C4-2B (cell line): ENCODE results near the gene CLPTM1.

Experiments
- H3K27ac ChIP-seq: fragments of 450-650 bp; 2 replicates; pipeline ENCODE4 v1.5.1; 2017
- ZFX ChIP-seq: fragments of 450-650 bp; IDR thresholded peaks from 2 replicates; pipeline ENCODE4 v1.6.1; 2017
- TF ChIP-seq, protein P1 (sequence below): fragments of 450-650 bp; conservative IDR thresholded peaks from 2 replicates; pipeline ENCODE4 v1.5.1; 2017; ENCODE audit warnings: mild to moderate bottlenecking

The CLPTM1 gene

DNA sequence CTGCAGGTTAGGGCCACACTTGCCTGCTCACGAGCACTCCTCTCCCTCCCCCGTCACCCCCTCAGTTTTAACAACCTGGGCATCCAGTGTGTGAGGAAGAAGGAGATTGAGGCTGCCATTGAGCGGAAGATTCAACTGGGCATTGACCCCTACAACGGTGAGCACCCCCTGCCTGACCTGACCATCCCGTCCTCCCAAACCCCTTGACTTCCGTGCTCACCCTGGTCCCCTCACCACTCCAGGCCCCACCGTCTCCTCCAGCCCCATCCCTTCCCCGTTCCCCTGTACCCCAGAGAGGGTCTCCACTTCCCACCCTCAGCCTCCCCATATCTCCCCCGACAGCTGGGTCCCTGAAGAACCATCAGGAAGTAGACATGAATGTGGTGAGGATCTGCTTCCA lies 70.1 kb downstream of the CLPTM1 start:
- TF ChIP-seq ZFX = no peak
- TF ChIP-seq, protein P1, sequence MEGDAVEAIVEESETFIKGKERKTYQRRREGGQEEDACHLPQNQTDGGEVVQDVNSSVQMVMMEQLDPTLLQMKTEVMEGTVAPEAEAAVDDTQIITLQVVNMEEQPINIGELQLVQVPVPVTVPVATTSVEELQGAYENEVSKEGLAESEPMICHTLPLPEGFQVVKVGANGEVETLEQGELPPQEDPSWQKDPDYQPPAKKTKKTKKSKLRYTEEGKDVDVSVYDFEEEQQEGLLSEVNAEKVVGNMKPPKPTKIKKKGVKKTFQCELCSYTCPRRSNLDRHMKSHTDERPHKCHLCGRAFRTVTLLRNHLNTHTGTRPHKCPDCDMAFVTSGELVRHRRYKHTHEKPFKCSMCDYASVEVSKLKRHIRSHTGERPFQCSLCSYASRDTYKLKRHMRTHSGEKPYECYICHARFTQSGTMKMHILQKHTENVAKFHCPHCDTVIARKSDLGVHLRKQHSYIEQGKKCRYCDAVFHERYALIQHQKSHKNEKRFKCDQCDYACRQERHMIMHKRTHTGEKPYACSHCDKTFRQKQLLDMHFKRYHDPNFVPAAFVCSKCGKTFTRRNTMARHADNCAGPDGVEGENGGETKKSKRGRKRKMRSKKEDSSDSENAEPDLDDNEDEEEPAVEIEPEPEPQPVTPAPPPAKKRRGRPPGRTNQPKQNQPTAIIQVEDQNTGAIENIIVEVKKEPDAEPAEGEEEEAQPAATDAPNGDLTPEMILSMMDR = no peak
- no peak overlapping the region for H3K27ac ChIP-seq

DNA sequence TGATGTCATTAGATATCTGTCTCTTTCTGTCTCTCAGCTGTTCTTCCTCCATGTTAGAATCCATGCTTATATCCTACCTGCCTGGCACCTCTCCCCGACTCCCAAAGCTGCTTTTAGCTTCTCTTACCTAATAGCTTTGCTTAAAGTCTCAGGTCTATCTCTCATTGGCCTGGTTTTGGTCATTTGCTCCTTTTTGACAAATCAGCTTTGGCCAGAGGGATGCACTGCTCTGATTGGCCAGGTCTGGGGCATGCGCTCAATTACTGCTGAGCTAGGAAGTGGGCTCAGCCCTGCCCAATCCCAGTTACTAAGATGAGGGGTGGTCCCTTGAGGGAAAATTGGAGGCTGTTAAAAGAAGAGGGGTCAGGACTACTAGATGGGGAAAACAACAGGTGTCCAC lies 72.2 kb downstream of the CLPTM1 start:
- TF ChIP-seq, protein P1 = no peak
- no peak for TF ChIP-seq ZFX
- H3K27ac ChIP-seq = no peak overlapping the region

DNA sequence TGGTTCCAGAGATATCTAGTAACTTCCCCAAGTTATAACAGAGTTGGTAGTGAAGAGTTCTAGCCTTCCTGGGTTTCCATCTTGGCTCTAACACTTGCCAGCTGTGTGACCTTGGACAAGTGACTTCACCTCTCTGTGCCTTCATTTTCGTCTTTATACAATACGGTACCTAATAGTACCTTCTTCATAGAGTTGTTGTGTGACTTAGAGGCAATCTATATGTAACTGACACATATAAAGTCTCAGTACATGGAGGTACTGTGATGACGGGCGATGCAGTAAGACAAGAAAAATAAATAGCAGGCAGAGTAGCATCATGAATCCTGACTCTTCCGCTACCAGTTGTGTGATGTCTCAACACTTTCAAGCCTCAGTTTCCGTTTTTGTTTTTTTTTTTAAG lies 75.6 kb downstream of the CLPTM1 start:
- no peak overlapping the region for H3K27ac ChIP-seq
- TF ChIP-seq, protein P1 = no peak
- TF ChIP-seq ZFX = no peak

DNA sequence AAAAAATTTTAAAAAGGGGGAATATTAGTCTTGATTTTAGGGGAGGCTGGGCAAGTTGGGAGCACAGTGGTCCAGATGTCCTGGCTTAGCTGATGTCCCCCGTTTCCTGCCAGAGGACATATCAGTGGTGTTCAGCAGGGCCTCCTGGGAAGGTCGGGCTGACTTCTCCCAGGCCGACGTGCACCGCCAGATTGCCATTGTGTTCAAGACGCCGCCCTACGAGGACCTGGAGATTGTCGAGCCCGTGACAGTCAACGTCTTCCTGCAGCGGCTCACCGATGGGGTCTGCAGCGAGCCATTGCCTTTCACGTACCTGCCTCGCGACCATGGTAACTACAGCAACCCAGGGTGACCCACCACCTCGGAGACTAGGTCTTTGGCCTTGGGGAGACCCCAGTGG lies 77.2 kb downstream of the CLPTM1 start:
- TF ChIP-seq, protein P1 = no peak
- no peak for TF ChIP-seq ZFX
- no peak overlapping the region for H3K27ac ChIP-seq

DNA sequence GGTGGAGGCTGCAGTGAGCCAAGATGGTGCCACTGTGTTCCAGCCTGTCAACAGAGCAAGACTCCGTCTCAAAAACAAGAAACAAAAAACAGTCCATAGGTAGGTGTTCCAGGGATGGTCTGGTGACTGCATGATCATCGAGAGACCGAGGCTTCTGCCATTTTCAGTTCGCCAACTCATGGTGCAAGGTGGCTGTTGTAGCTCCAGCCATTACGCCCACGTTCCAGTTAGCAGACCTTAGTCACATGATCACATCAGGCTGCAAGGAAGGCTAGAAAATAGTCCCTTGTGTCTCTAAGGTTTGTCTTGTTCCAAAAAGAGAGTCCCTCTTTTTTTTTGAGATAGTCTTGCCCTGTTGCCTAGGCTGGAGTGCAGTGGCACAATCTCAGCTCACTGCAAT lies 80.6 kb downstream of the CLPTM1 start:
- TF ChIP-seq, protein P1 = no peak
- TF ChIP-seq ZFX = no peak

DNA sequence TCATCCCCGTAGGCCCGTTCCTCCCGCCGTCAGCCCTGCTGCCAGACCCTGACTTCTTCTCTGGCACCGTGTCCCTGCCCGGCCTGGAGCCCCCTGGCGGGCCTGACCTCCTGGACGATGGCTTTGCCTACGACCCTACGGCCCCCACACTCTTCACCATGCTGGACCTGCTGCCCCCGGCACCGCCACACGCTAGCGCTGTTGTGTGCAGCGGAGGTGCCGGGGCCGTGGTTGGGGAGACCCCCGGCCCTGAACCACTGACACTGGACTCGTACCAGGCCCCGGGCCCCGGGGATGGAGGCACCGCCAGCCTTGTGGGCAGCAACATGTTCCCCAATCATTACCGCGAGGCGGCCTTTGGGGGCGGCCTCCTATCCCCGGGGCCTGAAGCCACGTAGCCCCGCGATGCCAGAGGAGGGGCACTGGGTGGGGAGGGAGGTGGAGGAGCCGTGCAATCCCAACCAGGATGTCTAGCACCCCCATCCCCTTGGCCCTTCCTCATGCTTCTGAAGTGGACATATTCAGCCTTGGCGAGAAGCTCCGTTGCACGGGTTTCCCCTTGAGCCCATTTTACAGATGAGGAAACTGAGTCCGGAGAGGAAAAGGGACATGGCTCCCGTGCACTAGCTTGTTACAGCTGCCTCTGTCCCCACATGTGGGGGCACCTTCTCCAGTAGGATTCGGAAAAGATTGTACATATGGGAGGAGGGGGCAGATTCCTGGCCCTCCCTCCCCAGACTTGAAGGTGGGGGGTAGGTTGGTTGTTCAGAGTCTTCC lies 82.4 kb downstream of the CLPTM1 start:
- TF ChIP-seq, protein P1 = no peak
- TF ChIP-seq ZFX = no peak
- no peak overlapping the region for H3K27ac ChIP-seq

More for the DNA sequence above, 80.6 kb downstream of the CLPTM1 start:
- no peak overlapping the region for H3K27ac ChIP-seq

DNA sequence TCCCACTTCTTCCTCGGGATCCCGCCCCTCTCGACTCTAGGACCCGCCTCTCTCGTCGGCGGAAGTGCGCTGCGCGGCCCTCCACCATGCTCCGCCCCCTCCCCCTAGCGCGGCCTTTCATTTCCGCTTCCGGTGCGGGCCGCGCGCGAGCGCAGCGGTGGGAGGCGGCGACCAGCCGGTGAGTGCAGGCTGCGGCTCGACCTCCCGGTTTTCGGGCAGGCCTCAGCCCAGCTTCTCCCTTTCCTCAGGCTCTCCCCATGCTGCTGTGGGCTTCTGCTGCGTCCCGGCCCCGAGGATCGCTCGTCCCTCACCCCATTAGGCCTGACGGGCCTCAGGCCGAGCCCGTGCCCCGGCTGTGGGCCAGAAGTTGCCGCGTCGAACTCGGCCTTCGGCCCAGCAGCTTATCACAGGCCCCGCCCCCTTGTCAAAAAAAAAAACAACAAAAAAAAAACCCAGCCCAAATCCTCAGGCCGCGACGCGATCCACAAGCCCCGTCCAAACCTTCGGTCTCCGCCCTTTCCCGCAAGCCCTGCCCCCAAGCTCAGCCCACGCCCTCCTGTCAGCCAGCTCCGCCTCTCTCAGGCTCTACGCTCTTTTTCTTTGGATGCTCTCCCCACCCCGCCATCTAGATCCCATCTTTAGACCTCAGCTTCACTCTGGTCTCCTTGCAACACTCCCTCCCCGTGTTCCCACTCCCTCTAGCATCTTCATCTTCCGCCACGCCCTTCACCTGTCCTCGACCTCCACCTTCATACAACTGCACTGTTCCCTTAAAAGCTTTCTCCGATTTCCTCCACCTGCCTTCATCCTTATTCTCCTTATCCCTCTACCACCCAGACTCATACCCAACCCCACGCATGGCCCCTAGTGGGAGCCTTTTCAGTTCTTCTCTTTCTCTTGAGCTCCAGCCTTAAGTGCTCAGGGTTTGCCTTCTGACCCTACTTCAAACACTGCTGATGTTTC lies 84.0 kb downstream of the CLPTM1 start, which contains the start of gene CLASRP:
Gene CLASRP, plus strand, starts transcription at position 115 of the 963 bp plus-strand sequence. CDS start 1,168 bp downstream, outside the sequence.
- peak within 1 kb of the TSS; percentile 81 for H3K27ac ChIP-seq
- TF ChIP-seq, protein P1 = no peak
- TF ChIP-seq ZFX = peak; percentile 75; the same call in 1 of the 2 replicates
